LNCAP (cell line): Measurements from ENCODE around the gene MAPK14.

ENCODE experiments used
- TF ChIP-seq, protein P1 (sequence below): fragments of 450-650 bp; IDR thresholded peaks from 2 replicates; pipeline ENCODE4 v1.5.1; 2017; ENCODE audit warnings: mild to moderate bottlenecking

MAPK14 gene

DNA sequence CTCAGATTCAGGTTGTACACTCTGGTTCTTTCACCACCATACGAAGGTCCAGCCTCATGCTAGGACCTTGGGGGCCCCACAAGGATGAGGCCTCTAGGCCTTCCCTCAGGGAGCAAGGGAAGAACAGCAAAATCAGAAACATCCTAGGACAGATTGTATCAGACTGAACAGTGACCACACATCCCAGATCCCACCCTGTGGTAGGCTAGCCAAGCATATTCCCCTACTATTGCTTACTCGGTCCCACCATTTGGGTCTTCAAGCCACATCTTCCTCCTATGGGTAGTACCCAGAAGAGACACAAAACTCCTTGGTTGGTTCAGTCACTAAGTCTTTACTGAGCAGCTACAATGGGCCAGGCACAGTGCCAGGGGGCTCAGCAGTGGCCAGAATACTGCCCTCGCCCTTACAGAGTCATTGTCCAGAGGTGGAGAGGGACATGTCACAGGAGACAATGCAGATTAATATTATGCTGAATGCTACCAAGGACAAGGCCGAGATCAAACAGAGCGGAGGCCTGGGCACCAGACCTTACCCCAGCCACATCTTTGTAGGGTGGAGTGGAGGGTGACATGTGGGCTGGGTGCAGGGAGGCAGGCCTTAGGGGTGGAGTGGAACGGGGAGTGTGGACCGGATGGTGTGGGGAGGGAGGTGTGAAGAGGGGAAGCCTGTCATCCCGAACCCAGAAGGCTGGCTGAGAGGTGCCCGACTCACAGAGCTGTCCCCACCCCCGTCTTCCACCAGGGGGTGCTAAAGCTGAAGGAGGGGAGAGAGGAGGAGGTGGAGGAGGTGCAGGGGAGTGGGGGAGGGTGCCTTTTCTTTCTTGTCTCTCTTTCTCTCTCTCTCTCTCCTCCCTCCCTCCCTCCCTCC lies 95.9 kb downstream of the MAPK14 start:
- TF ChIP-seq, protein P1, sequence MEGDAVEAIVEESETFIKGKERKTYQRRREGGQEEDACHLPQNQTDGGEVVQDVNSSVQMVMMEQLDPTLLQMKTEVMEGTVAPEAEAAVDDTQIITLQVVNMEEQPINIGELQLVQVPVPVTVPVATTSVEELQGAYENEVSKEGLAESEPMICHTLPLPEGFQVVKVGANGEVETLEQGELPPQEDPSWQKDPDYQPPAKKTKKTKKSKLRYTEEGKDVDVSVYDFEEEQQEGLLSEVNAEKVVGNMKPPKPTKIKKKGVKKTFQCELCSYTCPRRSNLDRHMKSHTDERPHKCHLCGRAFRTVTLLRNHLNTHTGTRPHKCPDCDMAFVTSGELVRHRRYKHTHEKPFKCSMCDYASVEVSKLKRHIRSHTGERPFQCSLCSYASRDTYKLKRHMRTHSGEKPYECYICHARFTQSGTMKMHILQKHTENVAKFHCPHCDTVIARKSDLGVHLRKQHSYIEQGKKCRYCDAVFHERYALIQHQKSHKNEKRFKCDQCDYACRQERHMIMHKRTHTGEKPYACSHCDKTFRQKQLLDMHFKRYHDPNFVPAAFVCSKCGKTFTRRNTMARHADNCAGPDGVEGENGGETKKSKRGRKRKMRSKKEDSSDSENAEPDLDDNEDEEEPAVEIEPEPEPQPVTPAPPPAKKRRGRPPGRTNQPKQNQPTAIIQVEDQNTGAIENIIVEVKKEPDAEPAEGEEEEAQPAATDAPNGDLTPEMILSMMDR: peak; percentile 61

- TF ChIP-seq, protein P1: no peak
These were observed 97.3 kb downstream of the MAPK14 start for GRCh38 chr6:36124881-36125280.

DNA sequence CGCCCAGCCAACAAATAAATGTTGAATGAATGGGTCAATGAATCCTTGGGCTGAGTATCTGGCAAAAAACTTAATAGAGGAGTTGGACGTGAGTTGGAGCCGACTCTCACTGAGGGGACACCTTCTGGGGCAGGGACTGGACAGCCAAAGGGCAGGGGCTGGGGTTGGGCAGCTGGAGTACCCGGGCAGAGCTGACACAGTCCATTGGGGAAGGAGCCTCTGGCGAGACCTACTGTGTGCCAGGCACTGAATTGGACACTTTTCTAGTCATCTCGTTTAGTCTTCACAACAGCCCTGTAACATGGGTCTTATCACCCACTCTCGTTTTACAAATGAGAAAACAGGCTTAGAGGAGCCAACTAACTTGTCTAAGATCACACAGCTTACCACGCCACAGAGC lies 98.0 kb downstream of the MAPK14 start:
- TF ChIP-seq, protein P1: no peak

GRCh38 chr6:36126121-36126520 lies 98.5 kb downstream of the MAPK14 start:
- TF ChIP-seq, protein P1: no peak

GRCh38 chr6:36126553-36127458 lies 99.2 kb downstream of the MAPK14 start:
- TF ChIP-seq, protein P1: no peak

DNA sequence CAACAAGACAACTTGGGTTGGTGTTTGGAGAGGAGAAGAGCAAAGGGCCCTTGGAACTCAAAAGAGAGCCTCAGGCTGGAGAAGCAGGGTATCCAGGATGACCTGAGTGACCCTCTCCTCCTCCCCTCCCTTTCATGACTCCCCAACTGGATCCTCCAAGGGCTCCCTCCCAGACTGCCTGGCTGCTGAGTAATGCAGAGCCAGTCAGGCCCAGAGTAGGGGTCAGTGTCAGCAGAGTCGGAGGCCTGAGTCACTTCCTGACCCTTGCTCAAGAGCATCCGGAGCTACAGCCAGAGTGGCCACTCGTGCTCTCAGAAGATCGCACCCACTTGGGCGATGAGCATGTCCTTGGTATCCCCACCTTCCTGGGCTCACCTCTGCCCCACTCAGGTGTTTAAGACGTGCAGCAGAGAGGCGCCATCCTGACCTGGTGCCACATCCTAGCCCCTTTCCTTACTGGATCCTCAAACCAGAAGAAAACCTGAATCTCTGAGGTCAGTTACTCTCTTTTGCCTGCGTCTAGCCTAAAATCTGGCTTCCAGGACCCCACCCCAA lies 99.9 kb downstream of the MAPK14 start:
- TF ChIP-seq, protein P1: no peak

- TF ChIP-seq, protein P1: no peak
These were observed 100.5 kb downstream of the MAPK14 start for GRCh38 chr6:36128073-36128472.
